Keratinocyte (primary cell): ENCODE measurements around the gene VMP1.

Experiments used
- CTCF ChIP-seq, 3 experiments: IDR thresholded peaks in 1 of 3; conservative IDR thresholded peaks in 1 of 3; optimal IDR thresholded peaks in 1 of 3; 2 replicates in 2 of 3; 3 replicates in 1 of 3; pipeline versions ENCODE3 to v1.5.1; 2011; ENCODE audit warnings: low read length in 3 of 3, mild to moderate bottlenecking in 3 of 3, moderate library complexity in 2 of 3, control low read depth in 1 of 3, inconsistent platforms in 1 of 3; ENCODE audit not compliant: insufficient read depth in 2 of 3; ENCODE audit errors: extremely low read depth in 1 of 3
- EZH2 ChIP-seq: IDR thresholded peaks from one replicate; pipeline ENCODE4 v1.6.1; 2012; ENCODE audit warnings: inconsistent platforms, mild to moderate bottlenecking, low read length, moderate library complexity

GRCh38 chr17:59752446-59752845 lies 45.0 kb downstream of the VMP1 start:
- TF ChIP-seq CTCF (optimal IDR thresholded peaks at IDR 0.05 in 1 of 3, IDR thresholded peaks at IDR 0.05 in 1 of 3, conservative IDR thresholded peaks at IDR 0.05 in 1 of 3; ENCODE audit: extremely low read depth in 1 of 3, insufficient read depth in 2 of 3, low read length in 3 of 3) (no peak), EZH2 (no peak)
